HG03354 (cell line): Measurements from ENCODE around the gene TLE7.

Source experiments
- ATAC-seq: cut with Tn5 transposase; IDR thresholded peaks from one replicate; pipeline ENCODE4 v1.9.1; 2021; ENCODE audit warnings: mild to moderate bottlenecking; ENCODE audit not compliant: unreplicated experiment, poor library complexity, severe bottlenecking

Gene TLE7

DNA sequence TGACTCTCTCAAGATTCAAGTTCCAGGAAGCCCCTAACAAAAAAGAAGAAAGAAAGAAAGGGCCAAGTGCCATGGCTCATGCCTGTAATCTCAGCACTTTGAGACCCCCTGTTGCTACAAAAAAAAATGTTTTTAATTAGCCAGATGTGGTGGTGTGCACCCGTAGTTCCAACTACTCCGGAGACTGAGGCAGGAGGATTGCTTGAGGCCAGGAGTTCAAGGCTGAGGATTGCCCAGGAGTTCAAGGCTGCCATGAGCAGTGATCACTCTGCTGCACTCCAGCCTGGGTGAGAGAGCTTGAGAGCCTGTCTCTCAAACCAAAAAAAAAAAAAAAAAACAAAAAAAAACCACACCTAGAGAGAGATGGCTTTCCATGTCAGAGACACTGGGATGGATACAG lies 18.8 kb downstream of the TLE7 start:
- no peak for ATAC-seq

DNA sequence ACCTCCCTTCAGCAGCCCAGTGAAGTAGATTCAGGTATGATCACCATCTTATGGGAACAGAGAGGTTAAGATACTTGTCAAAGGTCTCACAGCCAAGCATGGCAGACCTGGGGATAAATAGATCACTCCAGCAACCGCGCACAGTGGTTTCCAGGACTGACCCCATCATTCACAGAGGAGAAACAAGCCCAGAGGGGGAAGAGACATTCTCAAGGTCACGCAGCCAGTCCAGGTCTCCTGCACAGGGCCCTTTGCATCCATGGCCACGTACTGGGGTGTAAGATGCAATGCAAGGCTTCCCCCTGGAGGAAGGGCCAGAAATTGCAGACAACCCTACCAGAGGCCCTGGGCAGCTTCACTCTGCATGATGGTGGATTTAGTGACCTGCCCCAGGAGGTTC lies 19.9 kb downstream of the TLE7 start:
- ATAC-seq = no peak

GRCh38 chr16:71414038-71414437 lies 27.8 kb downstream of the TLE7 start:
- ATAC-seq = no peak

DNA sequence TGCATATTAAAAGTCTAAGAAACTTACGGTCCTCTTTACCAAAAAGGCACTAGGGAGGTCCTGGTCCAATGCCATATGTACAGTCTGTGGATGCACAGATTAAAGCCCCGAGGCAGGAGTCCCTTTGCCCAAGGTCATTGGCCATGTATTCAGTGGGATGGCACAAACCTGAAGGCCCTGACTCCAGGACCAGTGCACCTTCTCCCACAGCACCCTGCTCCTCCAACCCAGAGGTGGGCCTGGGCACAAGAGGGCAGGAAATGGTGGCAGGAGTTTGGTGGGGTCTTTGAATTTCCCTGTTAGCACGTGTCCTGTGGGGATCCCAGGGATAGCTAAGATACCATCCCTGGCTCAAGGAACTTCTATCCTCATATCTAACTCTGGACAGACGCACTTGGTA lies 28.5 kb downstream of the TLE7 start:
- no peak for ATAC-seq

DNA sequence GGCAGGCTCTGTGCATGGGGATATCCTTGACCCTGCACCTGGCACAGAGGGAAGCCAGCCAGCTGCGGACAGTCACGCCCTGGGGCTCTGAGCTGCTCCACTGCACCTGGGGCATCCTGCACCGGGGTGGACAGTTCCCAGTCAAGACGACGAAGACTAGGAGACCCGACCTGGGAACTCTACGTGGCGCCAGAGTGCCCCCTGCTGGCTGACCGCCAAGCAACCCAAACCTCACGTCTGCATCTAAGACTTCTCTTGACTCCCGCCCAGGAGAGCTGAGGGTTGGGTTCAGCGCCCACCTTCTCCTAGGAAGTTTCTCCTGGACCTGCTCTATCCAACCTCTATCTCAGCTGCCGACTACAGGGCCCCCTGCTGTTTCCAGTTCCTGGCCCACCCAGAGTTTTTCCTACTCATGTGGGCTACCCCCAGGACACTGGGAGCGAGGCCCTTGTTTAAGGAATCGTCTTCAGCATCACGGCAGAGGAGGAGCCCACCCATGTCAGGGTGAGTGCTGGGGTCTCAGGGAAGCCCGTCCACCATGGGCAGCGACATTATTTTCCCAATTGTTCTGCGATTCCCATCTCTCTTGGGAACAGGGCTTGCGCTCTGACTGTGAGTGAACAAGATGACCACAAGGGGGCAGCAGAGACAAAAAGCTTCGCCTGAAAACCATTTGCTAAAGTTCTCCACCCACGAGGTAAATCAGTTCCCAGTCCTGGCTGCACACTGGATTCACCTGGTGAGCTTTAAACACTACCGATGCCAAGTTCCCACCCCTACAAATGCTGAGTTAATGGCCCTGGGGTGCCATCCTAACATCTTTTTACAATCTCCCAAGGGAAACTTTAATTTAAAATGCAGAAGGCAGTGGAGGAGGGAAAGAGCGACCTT lies 29.3 kb downstream of the TLE7 start:
- ATAC-seq = peak; percentile 58

- no peak for ATAC-seq
Measured at GRCh38 chr16:71410146-71410545, 31.7 kb downstream of the TLE7 start.

DNA sequence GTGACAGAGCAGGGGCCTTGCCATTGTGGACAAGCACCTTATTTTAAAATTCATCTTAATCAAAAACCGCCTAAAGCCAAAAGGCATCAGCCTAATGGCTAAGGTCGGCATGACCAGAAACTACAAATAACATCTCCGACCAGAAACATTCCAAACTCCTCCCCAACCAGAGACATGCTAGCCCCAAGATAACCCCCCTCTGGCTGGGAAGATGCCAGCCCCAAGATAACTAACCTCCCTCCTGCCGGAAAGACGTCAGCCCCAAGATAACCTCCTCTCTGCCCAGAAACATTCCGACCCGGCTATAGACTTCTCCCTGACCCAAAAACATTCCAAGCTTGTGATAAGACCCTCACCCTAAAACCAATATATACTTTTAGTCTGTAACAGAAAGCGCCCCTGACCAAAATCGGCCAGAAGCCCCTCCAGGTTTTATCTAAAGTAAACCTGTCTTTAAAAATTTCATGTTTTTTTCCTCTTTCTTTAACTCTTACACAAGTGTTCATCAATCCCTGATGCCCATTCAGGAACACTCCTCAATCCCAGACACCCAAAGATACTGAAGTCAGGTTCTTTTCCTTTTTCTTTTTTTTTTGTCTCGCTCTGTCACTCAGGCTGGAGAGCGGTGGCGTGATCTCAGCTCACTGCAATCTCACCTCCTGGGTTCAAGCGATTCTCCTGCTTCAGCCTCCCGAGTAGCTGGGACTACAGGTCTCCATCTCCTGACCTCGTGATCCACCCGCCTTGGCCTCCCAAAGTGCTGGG lies 32.7 kb downstream of the TLE7 start:
- ATAC-seq = no peak

GRCh38 chr16:71408536-71408935 lies 33.3 kb downstream of the TLE7 start:
- ATAC-seq = no peak

GRCh38 chr16:71407731-71408130 lies 34.1 kb downstream of the TLE7 start:
- ATAC-seq = no peak

GRCh38 chr16:71406724-71407123 lies 35.1 kb downstream of the TLE7 start:
- no peak for ATAC-seq

DNA sequence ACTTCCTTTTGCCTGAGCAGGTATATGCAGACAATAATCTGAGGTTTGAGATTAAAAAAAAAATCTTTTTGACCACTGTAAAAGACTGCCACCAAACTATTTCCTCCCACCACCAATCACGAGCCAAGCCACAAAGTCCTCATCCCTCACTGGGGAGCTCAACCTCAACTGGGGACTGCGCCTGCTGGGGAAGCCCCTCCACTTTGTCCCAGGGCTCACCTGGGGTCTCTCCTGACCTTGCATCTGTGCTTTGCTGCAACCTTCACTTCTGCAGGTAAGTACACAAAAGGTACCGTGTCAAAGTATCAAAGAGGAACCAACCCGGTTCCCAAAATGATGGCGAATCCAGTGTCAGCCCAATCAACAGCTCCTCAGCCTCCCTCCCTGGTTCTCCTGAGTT lies 35.5 kb downstream of the TLE7 start:
- no peak for ATAC-seq

DNA sequence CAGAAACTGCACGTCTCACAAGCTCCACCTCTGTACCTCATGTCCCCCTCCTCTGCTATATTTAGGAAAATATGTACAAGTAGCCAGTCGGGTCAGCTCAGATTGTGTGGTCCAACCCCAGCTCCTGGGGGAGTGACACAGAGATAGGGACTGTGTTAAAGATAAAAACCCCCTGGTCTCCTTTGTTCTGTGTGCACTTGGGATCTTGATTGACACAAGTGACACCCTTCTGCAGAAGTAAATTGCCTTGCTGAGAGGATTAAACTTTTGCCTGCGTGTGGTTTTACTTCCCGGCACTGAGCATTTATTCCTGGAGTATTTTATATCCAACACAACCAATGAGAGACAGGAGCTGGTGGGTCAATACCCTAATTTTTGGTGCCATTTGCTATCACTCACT lies 37.5 kb downstream of the TLE7 start:
- ATAC-seq = no peak

DNA sequence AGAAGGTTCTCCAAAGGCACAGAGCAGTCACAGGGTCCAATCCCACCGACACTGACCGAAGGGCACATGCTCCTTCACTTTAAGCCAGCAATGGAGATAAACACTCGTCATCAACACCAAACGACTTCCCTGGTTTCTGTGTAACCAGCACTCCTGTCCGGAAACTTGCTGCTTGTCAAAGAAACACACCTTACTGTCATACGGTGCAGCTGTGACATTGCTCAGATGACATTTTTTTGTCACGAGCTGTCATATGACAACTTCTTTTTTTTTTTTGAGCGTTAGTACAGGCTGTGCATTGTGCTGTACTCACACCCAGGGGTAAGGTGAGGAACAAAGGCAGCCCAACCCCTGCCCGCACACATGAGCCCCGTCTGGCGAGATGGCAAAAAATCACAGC lies 39.2 kb downstream of the TLE7 start:
- ATAC-seq = no peak

DNA sequence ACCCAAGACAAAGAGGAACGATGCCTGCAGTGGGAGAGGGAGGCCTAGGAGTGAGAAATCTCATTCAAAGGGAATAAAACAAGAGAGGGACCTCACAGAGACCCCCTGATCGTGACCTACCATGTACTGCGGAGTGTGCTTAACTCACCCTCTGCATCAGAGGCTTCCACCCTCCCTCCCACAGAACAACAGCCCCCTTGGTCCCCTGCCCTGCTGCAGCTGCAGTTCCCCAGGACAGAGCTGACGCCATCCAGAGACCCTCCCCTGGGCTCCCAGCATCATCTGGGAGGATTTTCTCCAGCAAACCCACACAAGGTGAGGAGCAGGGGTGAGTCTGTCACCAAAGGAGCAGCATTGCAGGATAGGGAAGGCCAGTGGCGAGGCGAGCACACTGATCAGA lies 39.8 kb downstream of the TLE7 start:
- no peak for ATAC-seq

- no peak for ATAC-seq
Measured at GRCh38 chr16:71399801-71400563, 41.9 kb downstream of the TLE7 start.

DNA sequence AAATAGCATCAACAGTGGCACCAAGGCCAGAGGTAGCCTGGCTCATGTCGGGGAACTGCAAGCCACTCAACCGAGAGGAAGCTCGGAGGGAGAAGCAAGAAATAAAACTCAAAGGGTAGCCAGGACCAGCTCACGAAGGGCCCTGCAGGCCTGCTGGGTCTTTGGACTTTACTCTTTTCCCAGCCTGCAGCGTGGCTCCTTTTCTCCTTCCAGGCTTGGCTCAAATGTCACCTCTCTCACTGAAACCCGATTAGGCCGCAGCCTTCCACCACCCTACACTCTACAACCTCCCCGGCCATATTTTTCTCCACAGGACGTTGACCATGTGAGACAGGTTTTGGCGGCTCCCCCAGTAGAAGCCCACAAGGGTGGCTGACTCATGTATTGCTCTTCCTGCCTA lies 45.3 kb downstream of the TLE7 start:
- ATAC-seq = no peak

DNA sequence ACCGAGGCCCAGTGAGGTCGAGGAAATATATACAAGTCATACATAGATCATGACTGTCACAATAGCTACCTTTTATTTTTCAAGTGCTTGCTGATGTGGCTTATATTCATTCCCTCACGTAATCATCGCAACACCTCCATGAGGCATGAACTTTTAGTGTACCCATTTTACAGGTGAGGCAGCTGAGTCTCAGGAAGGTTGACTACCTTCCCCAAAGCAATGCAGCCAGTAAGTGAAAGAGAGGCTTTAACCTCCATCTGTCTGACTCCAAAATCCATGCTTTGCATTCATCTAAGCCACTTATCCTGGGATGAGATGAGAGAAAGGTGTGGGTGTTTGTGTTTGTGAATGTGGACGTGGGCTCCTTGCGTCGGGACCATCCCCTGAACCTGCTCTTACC lies 52.5 kb downstream of the TLE7 start:
- ATAC-seq = no peak

DNA sequence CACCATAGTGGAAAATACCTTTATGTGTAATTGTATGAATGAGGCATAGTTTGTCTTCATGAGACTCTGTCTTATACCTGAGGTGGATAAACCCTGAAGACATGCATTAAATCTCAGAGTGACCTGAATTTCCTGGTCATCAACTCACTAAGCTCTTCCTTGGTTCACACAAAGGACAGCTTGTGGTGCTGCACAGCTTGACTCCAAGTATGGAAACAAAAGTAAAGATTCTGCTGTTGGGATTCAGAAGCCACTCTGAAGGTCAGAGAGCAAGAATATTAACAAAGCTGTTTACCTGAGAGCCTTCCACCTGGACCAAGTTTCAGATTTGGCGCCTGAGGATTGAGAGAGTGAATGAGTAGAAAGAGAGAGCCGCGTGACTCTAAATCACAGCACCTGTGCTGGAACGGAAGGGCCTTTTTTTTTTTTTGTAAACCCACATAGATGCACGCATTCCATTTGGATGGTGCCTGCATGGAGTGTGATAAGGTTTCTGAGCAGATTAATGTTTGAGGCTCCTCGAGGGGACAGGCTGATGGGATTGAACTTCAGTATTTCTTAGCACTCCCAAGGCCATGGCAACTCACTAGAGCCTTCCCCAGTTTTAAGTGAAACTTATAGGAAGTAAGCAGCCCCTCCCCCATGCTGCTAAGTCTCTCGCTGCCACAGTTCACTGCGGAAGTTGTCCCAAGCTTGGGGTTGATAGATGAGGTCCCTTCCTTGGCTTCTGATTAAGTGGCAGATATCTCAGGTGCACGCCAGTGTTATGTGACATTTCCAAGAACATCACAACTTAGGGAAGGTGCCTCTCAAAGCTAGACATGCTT lies 54.6 kb downstream of the TLE7 start:
- no peak for ATAC-seq

GRCh38 chr16:71384073-71384724 lies 57.7 kb downstream of the TLE7 start:
- no peak for ATAC-seq
